K562 (cell line): Measurements from ENCODE around the gene PRMT6. TPM values are rescaled to one million over a fixed set of nuclear protein-coding genes. Genes with fewer than 3 reads are reported as not detected.

Source experiments
- ARID2 ChIP-seq: fragments of 450-650 bp; IDR thresholded peaks from 2 replicates; pipeline ENCODE4 v1.6.1; 2017; ENCODE audit warnings: antibody characterized with exemption, mild to moderate bottlenecking
- CEBPZ ChIP-seq: fragments of 150-350 bp; IDR thresholded peaks from 2 replicates; pipeline ENCODE4 v1.6.1; 2014; ENCODE audit warnings: low read depth, mild to moderate bottlenecking, low read length, borderline replicate concordance
- CUX1 ChIP-seq: fragments of 200-800 bp; sonication (Bioruptor generic); IDR thresholded peaks from 2 replicates; pipeline ENCODE4 v1.6.1; 2016; ENCODE audit warnings: missing genetic modification characterization, missing compliant biosample characterization
- EP400 ChIP-seq: fragments of 450-650 bp; IDR thresholded peaks from 2 replicates; pipeline ENCODE4 v1.6.1; 2017; ENCODE audit warnings: antibody characterized with exemption, mild to moderate bottlenecking, moderate library complexity
- GTF2E2 ChIP-seq: fragments of 200-800 bp; sonication (Bioruptor generic); IDR thresholded peaks from 2 replicates; pipeline ENCODE4 v1.6.1; 2016; ENCODE audit warnings: missing genetic modification characterization, missing compliant biosample characterization
- MCM3 ChIP-seq: fragments of 450-650 bp; IDR thresholded peaks from 2 replicates; pipeline ENCODE4 v1.6.1; 2016
- RBBP5 ChIP-seq: fragments of 200-600 bp; sonication (generic); IDR thresholded peaks from 2 replicates; pipeline ENCODE4 v1.6.1; 2012; ENCODE audit warnings: borderline replicate concordance, mild to moderate bottlenecking, low read length, control low read depth, inconsistent platforms; ENCODE audit not compliant: insufficient read depth, poor library complexity, severe bottlenecking
- RBM14 ChIP-seq: fragments of 200-400 bp; formaldehyde crosslinking; IDR thresholded peaks from 2 replicates; pipeline ENCODE4 v1.6.1; 2018; ENCODE audit warnings: low read depth, mild to moderate bottlenecking, low read length, moderate library complexity, borderline replicate concordance; ENCODE audit not compliant: insufficient read depth
- RBM34 ChIP-seq: fragments of 200-400 bp; formaldehyde crosslinking; IDR thresholded peaks from 2 replicates; pipeline ENCODE4 v1.6.1; 2018; ENCODE audit warnings: low read length, borderline replicate concordance; ENCODE audit not compliant: insufficient read depth
- RHOXF2B ChIP-seq: fragments of 250-450 bp; sonication (Bioruptor Pico); conservative IDR thresholded peaks from 2 replicates; pipeline ENCODE4 v1.5.1; 2021
- TRIM24 ChIP-seq, 2 experiments: fragments of 450-650 bp; IDR thresholded peaks; 2 replicates each; pipeline ENCODE4 v1.6.1; 2016
- ZBTB17 ChIP-seq: fragments of 450-650 bp; formaldehyde crosslinking; IDR thresholded peaks from 2 replicates; pipeline ENCODE4 v1.4.0; 2020; ENCODE audit warnings: mild to moderate bottlenecking
- ZBTB26 ChIP-seq: fragments of 450-650 bp; formaldehyde crosslinking; IDR thresholded peaks from 2 replicates; pipeline ENCODE4 v1.4.0; 2022; ENCODE audit warnings: missing genetic modification characterization
- ZNF311 ChIP-seq: fragments of 250-450 bp; sonication (Bioruptor Pico); IDR thresholded peaks from 2 replicates; pipeline ENCODE4 v1.4.0; 2020; ENCODE audit warnings: mild to moderate bottlenecking, moderate library complexity
- ZNF707 ChIP-seq: fragments of 250-450 bp; sonication (Bioruptor Pico); conservative IDR thresholded peaks from 2 replicates; pipeline ENCODE4 v1.8.0; 2022; ENCODE audit warnings: inconsistent platforms, mild to moderate bottlenecking, moderate library complexity
- ZNF717 ChIP-seq: fragments of 250-450 bp; sonication (Bioruptor Pico); IDR thresholded peaks from 2 replicates; pipeline ENCODE4 v1.5.0; 2021
- polyA plus RNA-seq, 8 experiments: library from polyadenylated mRNA; depleted of rRNA in 4 of 8; stranded (reverse) in 5 of 8; unstranded in 3 of 8; fragments of >200 nt; fragmentation: Nextera tagmentation in 2 of 8; fragmentation: Illumina TruSeq in 1 of 8; extraction: Ambion mirVana in 2 of 8; extraction: Trizol in 1 of 8; gene quantifications; 2 replicates each; pipeline versions ENCODE4 v1.2.1 to v1.2.3, GENCODE V29; 2011 to 2014; ENCODE audit warnings: inconsistent platforms in 1 of 8, missing spikeins in 1 of 8
- total RNA-seq, 7 experiments: library from RNA; depleted of rRNA in 6 of 7; stranded (reverse); fragments of >200 nt in 6 of 7; fragmentation: Illumina TruSeq in 2 of 7; extraction: Trizol in 2 of 7; gene quantifications; 2 replicates each; pipeline versions ENCODE4 v1.2.1 to v1.2.3, GENCODE V29; 2011 to 2021; ENCODE audit warnings: low replicate concordance in 1 of 7

Gene PRMT6
- total and polyA plus RNA-seq, 9 of the 15 experiments (the other 6 are each of a cell fraction or from before 2014, with no cell fraction given) = 6.1 to 36.9 (median 29.4) TPM

GRCh38 chr1:107056426-107057196, at the start of gene PRMT6 (continued):
- TF ChIP-seq RBBP5 = peak; percentile 89
- TF ChIP-seq ARID2 = no peak; the same call in 1 of the 2 replicates
- TF ChIP-seq CEBPZ = no peak
- TF ChIP-seq ZBTB26 (CRISPR knock-in tag) = no peak
- no peak for TF ChIP-seq ZNF717 (CRISPR knock-in tag)
- TF ChIP-seq ZNF311 = no peak
- TF ChIP-seq RBM34 = no peak
- peak; percentile 79 for TF ChIP-seq EP400
- TF ChIP-seq ZBTB17 = 0 out of 2 replicates have a peak, but pooled peaks have one; percentile 56
- no peak for TF ChIP-seq CUX1
- TF ChIP-seq RBM14 = no peak
- no peak; the same call in 1 of the 2 replicates for TF ChIP-seq GTF2E2 (tag)
- no peak for TF ChIP-seq MCM3
- TF ChIP-seq RHOXF2B = no peak
- TF ChIP-seq ZNF707 (CRISPR knock-in tag) = no peak
- TF ChIP-seq TRIM24 (IDR thresholded peaks at IDR 0.05) = 0 out of 4 replicates have a peak, but pooled peaks of 1 of the 2 experiments have one; percentile 7
